ENCODE data around the gene TRPM4. TPM values are rescaled to one million over a fixed set of nuclear protein-coding genes. Genes with fewer than 3 reads are reported as not detected.

The TRPM4 gene
- total and polyA plus RNA-seq, 10 of the 15 experiments (the other 5 are each of a cell fraction or from before 2014, with no cell fraction given): 0.10 to 0.64 (median 0.15) TPM; not detected in 7

- TF ChIP-seq KDM1A (IDR thresholded peaks at IDR 0.05; ENCODE audit: borderline replicate concordance): no peak
- TF ChIP-seq NFYB (IDR thresholded peaks at IDR 0.05; ENCODE audit: insufficient read depth, low read depth, low read length): no peak
- no peak for TF ChIP-seq MTA2 (IDR thresholded peaks at IDR 0.05; ENCODE audit: low read depth)
These were observed 92.3 kb downstream of the TRPM4 start (continued) for GRCh38 chr19:49249933-49250332.

- H3K9me3 ChIP-seq (replicated peaks; ENCODE audit: control insufficient read depth, insufficient read depth, low read length): peaks cover 6% of the 10 kb centered on the region; the same call in 2 of the 3 replicates
- FAIRE-seq (no peak), DNase-seq (ENCODE audit: low read depth, low spot score) (no peak), ATAC-seq (no peak)
- H3K79me2 ChIP-seq (ENCODE audit: control insufficient read depth, insufficient read depth, low read length): no peaks in the 10 kb centered on the region
- H3K4me1 ChIP-seq (ENCODE audit: control insufficient read depth, insufficient read depth, low read length): no peaks in the 10 kb centered on the region
- no peak overlapping the region for H2AFZ ChIP-seq (ENCODE audit: control insufficient read depth, low read depth, low read length)
- CTCF ChIA-PET: interaction anchor here (1.3 kb wide), 1 partner anchor 14 kb away, joined by 5 read pairs; no protein-coding TSS in a partner anchor
- 57% methylated on average over 10 of the region's 10 CpGs for WGBS (ENCODE audit: insufficient coverage, insufficient replicate concordance, low lambda C conversion rate, missing lambda C conversion rate)
- POLR2A ChIA-PET: no interaction called here
- intact Hi-C loops (cut with micrococcal nuclease; ENCODE audit: unreplicated experiment) (no loop called here), in situ Hi-C loops (cut with MboI) (no loop called here)
- no peak overlapping the region for H3K4me2 ChIP-seq (ENCODE audit: control insufficient read depth, insufficient read depth)
- TF ChIP-seq SIX5 (IDR thresholded peaks at IDR 0.05; ENCODE audit: low read depth, low read length, severe bottlenecking) (no peak), TARDBP (IDR thresholded peaks at IDR 0.05; ENCODE audit: borderline replicate concordance) (no peak), SMAD5 (IDR thresholded peaks at IDR 0.05; ENCODE audit: low read depth) (no peak), ZBED1 (IDR thresholded peaks at IDR 0.05; ENCODE audit: borderline replicate concordance) (no peak), KLF5 (IDR thresholded peaks at IDR 0.05; ENCODE audit: partially characterized antibody) (no peak), MTA2 (IDR thresholded peaks at IDR 0.05; ENCODE audit: low read depth) (no peak), YBX1 (IDR thresholded peaks at IDR 0.05) (no peak), JUNB (IDR thresholded peaks at IDR 0.05) (no peak), BHLHE40 (IDR thresholded peaks at IDR 0.05; ENCODE audit: borderline replicate concordance in 1 of 2, low read depth in 2 of 2, low read length in 1 of 2) (no peak), SREBF2 (IDR thresholded peaks at IDR 0.05; ENCODE audit: low read length) (no peak), IRF5 (IDR thresholded peaks at IDR 0.05; ENCODE audit: borderline replicate concordance) (no peak), POU2F2 (IDR thresholded peaks at IDR 0.05; ENCODE audit: borderline replicate concordance, low read depth, low read length) (no peak), HDGF (IDR thresholded peaks at IDR 0.05) (no peak), HSF1 (IDR thresholded peaks at IDR 0.05; ENCODE audit: low read depth, low read length) (no peak), SKIL (IDR thresholded peaks at IDR 0.05; ENCODE audit: low read depth, poor library complexity, severe bottlenecking) (no peak), MTA3 (IDR thresholded peaks at IDR 0.05; ENCODE audit: borderline replicate concordance, low read length) (no peak)
- H3K27ac ChIP-seq (ENCODE audit: control insufficient read depth, insufficient read depth): no peak overlapping the region
- no peak overlapping the region for H3K4me3 ChIP-seq
- SMC1A ChIA-PET (ENCODE audit: uncharacterized antibody, unreplicated experiment): no interaction called here
- no TSS peak for BruUV-seq (replicated peaks)
- H3K27me3 ChIP-seq (replicated peaks in 1 of 2; ENCODE audit: control insufficient read depth in 2 of 2, insufficient read depth in 2 of 2, low read length in 1 of 2): peaks cover 0 to 3% of the 10 kb centered on the region in 2 experiments; a peak in 2 of 4 replicates
- no peaks in the 10 kb centered on the region for H3K36me3 ChIP-seq (ENCODE audit: control insufficient read depth in 2 of 2, insufficient read depth in 2 of 2, low read length in 1 of 2)
- H4K20me1 ChIP-seq (ENCODE audit: control insufficient read depth, insufficient read depth): no peaks in the 10 kb centered on the region
- RAD21 ChIA-PET (ENCODE audit: unreplicated experiment): no interaction called here
- H3K9ac ChIP-seq (ENCODE audit: control insufficient read depth, insufficient read depth, low read length): no peak overlapping the region
These were observed 98.1 kb downstream of the TRPM4 start for GRCh38 chr19:49255674-49256073.
